ENCODE measurements around the gene NCKAP1. TPM values are rescaled to one million over a fixed set of nuclear protein-coding genes. Genes with fewer than 3 reads are reported as not detected.

Gene NCKAP1
- polyA plus RNA-seq, 1 experiment: 58.0 TPM

DNA sequence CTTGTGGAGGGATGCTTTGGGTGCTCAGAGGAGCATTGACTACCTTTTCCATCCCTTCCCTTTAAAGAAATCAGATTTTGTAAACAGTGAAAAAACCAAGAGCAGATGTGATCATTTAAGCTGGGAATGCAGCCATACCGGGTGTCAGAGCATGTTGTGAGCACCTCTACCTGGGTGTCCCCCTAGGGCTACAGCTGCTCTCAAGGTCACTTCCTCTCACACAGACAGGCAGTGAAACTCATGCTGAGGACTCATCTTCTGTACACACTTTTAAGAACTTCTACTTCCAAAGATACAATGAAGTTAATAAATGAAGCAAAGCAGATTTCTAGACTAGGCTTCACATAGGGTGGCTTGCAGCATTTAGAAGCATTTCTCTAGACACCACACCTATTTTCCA, 123.4 kb downstream of the NCKAP1 start:
- TF ChIP-seq, protein P1, sequence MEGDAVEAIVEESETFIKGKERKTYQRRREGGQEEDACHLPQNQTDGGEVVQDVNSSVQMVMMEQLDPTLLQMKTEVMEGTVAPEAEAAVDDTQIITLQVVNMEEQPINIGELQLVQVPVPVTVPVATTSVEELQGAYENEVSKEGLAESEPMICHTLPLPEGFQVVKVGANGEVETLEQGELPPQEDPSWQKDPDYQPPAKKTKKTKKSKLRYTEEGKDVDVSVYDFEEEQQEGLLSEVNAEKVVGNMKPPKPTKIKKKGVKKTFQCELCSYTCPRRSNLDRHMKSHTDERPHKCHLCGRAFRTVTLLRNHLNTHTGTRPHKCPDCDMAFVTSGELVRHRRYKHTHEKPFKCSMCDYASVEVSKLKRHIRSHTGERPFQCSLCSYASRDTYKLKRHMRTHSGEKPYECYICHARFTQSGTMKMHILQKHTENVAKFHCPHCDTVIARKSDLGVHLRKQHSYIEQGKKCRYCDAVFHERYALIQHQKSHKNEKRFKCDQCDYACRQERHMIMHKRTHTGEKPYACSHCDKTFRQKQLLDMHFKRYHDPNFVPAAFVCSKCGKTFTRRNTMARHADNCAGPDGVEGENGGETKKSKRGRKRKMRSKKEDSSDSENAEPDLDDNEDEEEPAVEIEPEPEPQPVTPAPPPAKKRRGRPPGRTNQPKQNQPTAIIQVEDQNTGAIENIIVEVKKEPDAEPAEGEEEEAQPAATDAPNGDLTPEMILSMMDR (IDR thresholded peaks at IDR 0.05; ENCODE audit: insufficient read depth, low read depth, low read length): no peak
- H3K4me3 ChIP-seq (ENCODE audit: low read depth, low read length): no peak overlapping the region
- H3K36me3 ChIP-seq (ENCODE audit: control insufficient read depth, insufficient read depth, low read length): no peaks in the 10 kb centered on the region
- DNase-seq (ENCODE audit: low read depth): no peak
- ChIA-PET CTCF (no interaction called here), POLR2A (no interaction called here)
- no peaks in the 10 kb centered on the region for H3K27me3 ChIP-seq (ENCODE audit: control insufficient read depth, insufficient read depth, low read length)

DNA sequence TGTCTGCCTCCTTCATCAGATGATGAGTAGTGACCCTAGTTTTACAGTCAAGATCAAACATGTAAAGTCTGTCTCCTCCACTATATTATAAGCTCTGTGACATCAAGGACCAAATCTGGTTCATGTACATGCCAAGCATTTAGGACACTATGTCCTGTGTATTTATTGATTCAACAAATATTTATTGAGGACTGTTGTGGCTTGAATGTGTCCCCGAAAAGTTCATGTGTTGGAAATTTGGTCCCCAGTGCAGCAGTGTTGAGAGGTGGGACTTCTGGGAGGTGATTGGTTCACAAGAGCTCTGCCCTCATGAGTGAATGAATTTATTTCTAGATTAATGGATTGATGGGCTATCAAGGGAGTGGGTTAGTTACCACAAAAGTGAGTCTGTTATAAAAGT, 125.2 kb downstream of the NCKAP1 start:
- Histone ChIP-seq H3K36me3 (ENCODE audit: control insufficient read depth, insufficient read depth, low read length) (no peaks in the 10 kb centered on the region), H3K4me3 (ENCODE audit: low read depth, low read length) (no peak overlapping the region), H3K27me3 (ENCODE audit: control insufficient read depth, insufficient read depth, low read length) (no peaks in the 10 kb centered on the region)
- ChIA-PET CTCF (no interaction called here), POLR2A (no interaction called here)
- no peak for DNase-seq (ENCODE audit: low read depth)
- TF ChIP-seq, protein P1 (IDR thresholded peaks at IDR 0.05; ENCODE audit: insufficient read depth, low read depth, low read length): no peak

DNA sequence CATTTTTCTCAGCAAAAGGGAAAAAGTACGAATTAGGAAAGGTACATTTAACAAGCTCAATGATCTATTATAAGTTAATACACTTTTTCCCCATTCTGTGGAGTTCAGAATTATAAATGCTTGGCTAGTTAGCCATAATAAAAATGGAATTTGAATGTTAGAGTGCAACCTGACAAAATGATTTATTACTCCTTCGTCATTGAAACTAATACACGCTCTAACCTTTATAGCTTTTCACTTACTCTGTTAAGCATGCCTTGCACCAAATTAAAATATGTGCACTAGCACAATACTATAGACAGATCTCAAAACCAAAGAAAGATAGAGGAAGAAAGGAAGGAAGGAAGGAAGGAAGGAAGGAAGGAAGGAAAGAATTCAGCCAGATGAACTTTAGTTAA, 125.7 kb downstream of the NCKAP1 start:
- TF ChIP-seq, protein P1 (IDR thresholded peaks at IDR 0.05; ENCODE audit: insufficient read depth, low read depth, low read length): no peak
- Histone ChIP-seq H3K36me3 (ENCODE audit: control insufficient read depth, insufficient read depth, low read length) (no peaks in the 10 kb centered on the region), H3K27me3 (ENCODE audit: control insufficient read depth, insufficient read depth, low read length) (no peaks in the 10 kb centered on the region), H3K4me3 (ENCODE audit: low read depth, low read length) (no peak overlapping the region)
- CTCF ChIA-PET: no interaction called here
- DNase-seq (ENCODE audit: low read depth): no peak
- POLR2A ChIA-PET: no interaction called here

DNA sequence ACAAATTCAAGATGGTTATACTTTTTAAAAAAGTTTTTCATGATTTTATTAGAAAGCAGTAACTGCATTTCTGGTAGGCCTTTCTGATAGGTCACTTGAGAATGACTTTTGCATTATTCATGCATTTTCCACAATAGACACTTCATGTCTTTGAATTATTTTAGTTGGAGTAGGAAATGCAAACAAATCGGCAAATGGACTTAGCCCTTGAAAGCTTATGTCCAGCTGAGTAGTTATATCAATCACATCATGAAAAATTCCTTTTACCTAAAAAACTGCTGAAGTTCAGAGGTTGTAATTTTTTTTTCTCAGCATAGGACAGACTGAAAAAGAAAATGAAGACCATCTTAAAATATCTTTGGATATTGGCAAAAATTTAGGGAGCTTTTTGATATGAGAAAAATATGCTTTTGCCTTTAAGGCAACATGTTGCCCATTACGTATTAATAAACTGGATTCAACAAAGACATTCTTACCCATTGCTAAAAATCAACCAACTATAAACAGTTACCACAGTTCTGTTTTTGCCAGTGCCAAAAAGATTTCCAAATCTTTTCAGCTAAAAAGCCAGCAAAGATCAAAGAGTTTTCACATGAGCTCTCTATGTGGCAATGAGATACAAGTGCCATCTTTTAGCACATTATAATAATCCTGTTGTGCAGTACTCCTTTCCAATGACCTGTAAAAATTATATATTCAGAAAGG, 126.3 kb downstream of the NCKAP1 start:
- CTCF ChIA-PET: no interaction called here
- no peak overlapping the region for H3K4me3 ChIP-seq (ENCODE audit: low read depth, low read length)
- no peaks in the 10 kb centered on the region for H3K36me3 ChIP-seq (ENCODE audit: control insufficient read depth, insufficient read depth, low read length)
- POLR2A ChIA-PET: no interaction called here
- H3K27me3 ChIP-seq (ENCODE audit: control insufficient read depth, insufficient read depth, low read length): no peaks in the 10 kb centered on the region
- DNase-seq (ENCODE audit: low read depth): no peak
- TF ChIP-seq, protein P1 (IDR thresholded peaks at IDR 0.05; ENCODE audit: insufficient read depth, low read depth, low read length): no peak

DNA sequence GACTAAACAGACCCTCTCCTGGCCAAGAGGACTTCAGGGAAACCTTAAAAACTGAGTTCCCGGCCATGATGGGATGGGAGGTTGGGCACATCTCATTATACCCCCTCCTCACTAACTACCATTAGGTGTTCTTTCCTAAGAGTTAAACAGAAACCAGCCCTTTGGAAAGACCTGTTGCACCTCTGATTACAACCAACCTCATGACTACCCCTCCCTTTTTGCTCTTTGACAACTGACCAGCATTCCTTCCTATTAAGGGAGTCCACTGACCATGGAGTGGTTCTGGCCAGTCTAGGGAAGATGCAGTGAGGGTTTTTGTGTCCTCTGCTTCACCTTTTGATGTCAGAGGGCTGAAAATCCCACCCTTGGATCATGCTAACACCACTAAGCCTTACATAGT, 127.3 kb downstream of the NCKAP1 start:
- Histone ChIP-seq H3K4me3 (ENCODE audit: low read depth, low read length) (no peak overlapping the region), H3K27me3 (ENCODE audit: control insufficient read depth, insufficient read depth, low read length) (no peaks in the 10 kb centered on the region), H3K36me3 (ENCODE audit: control insufficient read depth, insufficient read depth, low read length) (no peaks in the 10 kb centered on the region)
- ChIA-PET CTCF (no interaction called here), POLR2A (no interaction called here)
- TF ChIP-seq, protein P1 (IDR thresholded peaks at IDR 0.05; ENCODE audit: insufficient read depth, low read depth, low read length): no peak
- no peak for DNase-seq (ENCODE audit: low read depth)

All from BJ (cell line).